HG03442 (cell line): ENCODE data around the gene ZNF680.
"Not testable (repeated sequence)": the region's sequence is repeated elsewhere in the genome, so short reads cannot be mapped to it uniquely, and the experiment has no call there.

Source experiments
- ATAC-seq: cut with Tn5 transposase; IDR thresholded peaks from one replicate; pipeline ENCODE4 v1.9.1; 2021; ENCODE audit warnings: mild to moderate bottlenecking, moderate library complexity; ENCODE audit not compliant: unreplicated experiment

ZNF680 gene

GRCh38 chr7:64557601-64558322, 5.1 kb downstream of the ZNF680 start:
- no peak for ATAC-seq

- no peak for ATAC-seq
Observed at GRCh38 chr7:64555046-64555445, 7.8 kb downstream of the ZNF680 start.

- not testable (repeated sequence) for ATAC-seq
Observed at GRCh38 chr7:64554188-64554587, 8.7 kb downstream of the ZNF680 start.

GRCh38 chr7:64551375-64552142, 11.3 kb downstream of the ZNF680 start:
- ATAC-seq, result no peak

GRCh38 chr7:64544010-64544409, 18.9 kb downstream of the ZNF680 start:
- no peak for ATAC-seq

- no peak for ATAC-seq
Observed at GRCh38 chr7:64541438-64542359, 21.2 kb downstream of the ZNF680 start.

GRCh38 chr7:64533756-64534155, 29.1 kb downstream of the ZNF680 start:
- no peak for ATAC-seq

- ATAC-seq, result no peak
Observed at GRCh38 chr7:64528770-64529169, 34.1 kb downstream of the ZNF680 start.

GRCh38 chr7:64521409-64521984, 41.4 kb downstream of the ZNF680 start:
- ATAC-seq, result no peak

GRCh38 chr7:64516451-64516850, 46.4 kb downstream of the ZNF680 start:
- ATAC-seq, result no peak

GRCh38 chr7:64515781-64516180, 47.1 kb downstream of the ZNF680 start:
- ATAC-seq, result no peak

- no peak for ATAC-seq
Observed at GRCh38 chr7:64515330-64515729, 47.5 kb downstream of the ZNF680 start.

- no peak for ATAC-seq
Observed at GRCh38 chr7:64509583-64509982, 53.3 kb downstream of the ZNF680 start.

GRCh38 chr7:64504581-64505120, 58.2 kb downstream of the ZNF680 start:
- ATAC-seq, result no peak

GRCh38 chr7:64498270-64498669, 64.6 kb downstream of the ZNF680 start:
- no peak for ATAC-seq

GRCh38 chr7:64494912-64495461, 67.9 kb downstream of the ZNF680 start:
- ATAC-seq, result no peak

GRCh38 chr7:64485623-64486022, 77.2 kb downstream of the ZNF680 start:
- no peak for ATAC-seq
